ENCODE measurements around the gene ARSG.
"Not testable (repeated sequence)": the region's sequence is repeated elsewhere in the genome, so short reads cannot be mapped to it uniquely, and the experiment has no call there.

ARSG gene

GRCh38 chr17:68306819-68307218 is 15.5 kb downstream of the ARSG start:
- no peak for DNase-seq (ENCODE audit: low read depth)

- no peak for DNase-seq (ENCODE audit: low read depth)
Observed at GRCh38 chr17:68307443-68307842, 16.1 kb downstream of the ARSG start.

GRCh38 chr17:68308486-68308885 is 17.2 kb downstream of the ARSG start:
- DNase-seq (ENCODE audit: low read depth): not testable (repeated sequence)

- DNase-seq (ENCODE audit: low read depth): not testable (repeated sequence)
Observed at GRCh38 chr17:68309066-68309670, 17.9 kb downstream of the ARSG start.

- DNase-seq (ENCODE audit: low read depth): no peak
Observed at GRCh38 chr17:68310152-68310551, 18.9 kb downstream of the ARSG start.

- DNase-seq (ENCODE audit: low read depth): no peak
Observed at GRCh38 chr17:68314916-68315535, 23.7 kb downstream of the ARSG start.

- no peak for DNase-seq (ENCODE audit: low read depth)
Observed at GRCh38 chr17:68315930-68316329, 24.6 kb downstream of the ARSG start.

GRCh38 chr17:68317458-68317857 is 26.2 kb downstream of the ARSG start:
- DNase-seq (ENCODE audit: low read depth): no peak

- DNase-seq (ENCODE audit: low read depth): no peak
Observed at GRCh38 chr17:68318103-68318991, 27.1 kb downstream of the ARSG start.

- DNase-seq (ENCODE audit: low read depth): no peak
Observed at GRCh38 chr17:68319410-68320162, 28.3 kb downstream of the ARSG start.

- no peak for DNase-seq (ENCODE audit: low read depth)
Observed at GRCh38 chr17:68320311-68320865, 29.1 kb downstream of the ARSG start.

GRCh38 chr17:68320943-68321555 is 29.8 kb downstream of the ARSG start:
- no peak for DNase-seq (ENCODE audit: low read depth)

GRCh38 chr17:68321556-68321954 is 30.3 kb downstream of the ARSG start:
- no peak for DNase-seq (ENCODE audit: low read depth)

GRCh38 chr17:68322630-68323029 is 31.3 kb downstream of the ARSG start:
- DNase-seq (ENCODE audit: low read depth): no peak

GRCh38 chr17:68324114-68324513 is 32.8 kb downstream of the ARSG start:
- no peak for DNase-seq (ENCODE audit: low read depth)

GRCh38 chr17:68324654-68325336 is 33.5 kb downstream of the ARSG start:
- no peak for DNase-seq (ENCODE audit: low read depth)

- no peak for DNase-seq (ENCODE audit: low read depth)
Observed at GRCh38 chr17:68325961-68326360, 34.7 kb downstream of the ARSG start.

GRCh38 chr17:68326681-68327080 is 35.4 kb downstream of the ARSG start:
- DNase-seq (ENCODE audit: low read depth): no peak

- DNase-seq (ENCODE audit: low read depth): no peak
Observed at GRCh38 chr17:68327823-68328557, 36.7 kb downstream of the ARSG start.

GRCh38 chr17:68328676-68329075 is 37.4 kb downstream of the ARSG start:
- no peak for DNase-seq (ENCODE audit: low read depth)
